HepG2 (cell line): ENCODE results near the gene BLOC1S1. TPM values are rescaled to one million over a fixed set of nuclear protein-coding genes. Genes with fewer than 3 reads are reported as not detected.

ENCODE experiments used
- CEBPB ChIP-seq: IDR thresholded peaks from 2 replicates; pipeline ENCODE4 v1.6.1; 2011; ENCODE audit warnings: low read depth, low read length, improper control_type of control experiment, borderline replicate concordance
- CHD2 ChIP-seq: IDR thresholded peaks from 2 replicates; pipeline ENCODE4 v1.6.1; 2011; ENCODE audit warnings: low read depth, low read length, improper control_type of control experiment
- CREB1 ChIP-seq, 2 experiments: fragments of 450-650 bp in 1 of 2; IDR thresholded peaks; 2 replicates each; pipeline ENCODE4 v1.6.1; 2016 to 2017; ENCODE audit warnings: control low read depth in 1 of 2, mild to moderate bottlenecking in 1 of 2, missing compliant biosample characterization in 1 of 2, missing genetic modification characterization in 1 of 2
- ERF ChIP-seq: IDR thresholded peaks from 2 replicates; pipeline ENCODE4 v1.6.1; 2018; ENCODE audit warnings: missing biosample characterization, missing genetic modification reagents
- FOXO4 ChIP-seq: sonication (generic); formaldehyde crosslinking; conservative IDR thresholded peaks from 2 replicates; pipeline ENCODE4 v1.8.1; 2023; ENCODE audit warnings: missing genetic modification reagents
- JUND ChIP-seq: sonication (generic); formaldehyde crosslinking; IDR thresholded peaks from 2 replicates; pipeline ENCODE4 v1.8.0; 2022; ENCODE audit warnings: mild to moderate bottlenecking, missing genetic modification reagents
- KLF13 ChIP-seq: sonication (generic); formaldehyde crosslinking; IDR thresholded peaks from 2 replicates; pipeline ENCODE4 v1.4.0; 2020; ENCODE audit warnings: mild to moderate bottlenecking, missing genetic modification reagents
- NCOA1 ChIP-seq: sonication (generic); formaldehyde crosslinking; IDR thresholded peaks from 2 replicates; pipeline ENCODE4 v1.9.0; 2021; ENCODE audit warnings: missing genetic modification reagents
- NFE2L1 ChIP-seq: sonication (generic); formaldehyde crosslinking; IDR thresholded peaks from 2 replicates; pipeline ENCODE4 v1.4.0; 2020; ENCODE audit warnings: missing genetic modification reagents, mild to moderate bottlenecking, borderline replicate concordance
- PATZ1 ChIP-seq: sonication (generic); formaldehyde crosslinking; IDR thresholded peaks from 2 replicates; pipeline ENCODE4 v1.4.0; 2020; ENCODE audit warnings: missing genetic modification reagents
- PHB2 ChIP-seq: fragments of 450-650 bp; IDR thresholded peaks from 2 replicates; pipeline ENCODE4 v1.6.1; 2018; ENCODE audit not compliant: partially characterized antibody
- RARA ChIP-seq: IDR thresholded peaks from 2 replicates; pipeline ENCODE4 v1.6.1; 2016; ENCODE audit warnings: missing genetic modification reagents, missing compliant biosample characterization
- RBAK ChIP-seq: sonication (generic); formaldehyde crosslinking; IDR thresholded peaks from 2 replicates; pipeline ENCODE4 v1.5.1; 2020; ENCODE audit warnings: mild to moderate bottlenecking, missing genetic modification reagents
- RFXAP ChIP-seq: sonication (generic); formaldehyde crosslinking; IDR thresholded peaks from 2 replicates; pipeline ENCODE4 v1.4.0; 2020; ENCODE audit warnings: missing genetic modification reagents, borderline replicate concordance
- SATB2 ChIP-seq: sonication (generic); formaldehyde crosslinking; IDR thresholded peaks from 2 replicates; pipeline ENCODE4 v1.5.0; 2020; ENCODE audit warnings: missing genetic modification reagents
- SIX1 ChIP-seq: sonication (generic); formaldehyde crosslinking; IDR thresholded peaks from 2 replicates; pipeline ENCODE4 v1.4.0; 2020; ENCODE audit warnings: missing genetic modification reagents, borderline replicate concordance
- SMARCE1 ChIP-seq: fragments of 450-650 bp; IDR thresholded peaks from 2 replicates; pipeline ENCODE4 v1.6.1; 2017; ENCODE audit warnings: borderline replicate concordance
- TFDP1 ChIP-seq: IDR thresholded peaks from 2 replicates; pipeline ENCODE4 v1.6.1; 2016; ENCODE audit warnings: missing compliant biosample characterization, missing genetic modification reagents, borderline replicate concordance
- TRIM24 ChIP-seq: sonication (generic); formaldehyde crosslinking; IDR thresholded peaks from 2 replicates; pipeline ENCODE4 v1.8.0; 2022; ENCODE audit warnings: mild to moderate bottlenecking, missing genetic modification reagents
- ZBTB49 ChIP-seq: sonication (generic); formaldehyde crosslinking; IDR thresholded peaks from 2 replicates; pipeline ENCODE4 v1.4.0; 2020; ENCODE audit warnings: missing genetic modification reagents, borderline replicate concordance
- ZNF234 ChIP-seq: sonication (generic); formaldehyde crosslinking; conservative IDR thresholded peaks from 2 replicates; pipeline ENCODE4 v1.5.1; 2020; ENCODE audit warnings: mild to moderate bottlenecking, missing genetic modification reagents
- ZNF33B ChIP-seq: sonication (generic); formaldehyde crosslinking; IDR thresholded peaks from 2 replicates; pipeline ENCODE4 v1.5.1; 2020; ENCODE audit warnings: mild to moderate bottlenecking, missing genetic modification reagents
- ZNF746 ChIP-seq: sonication (generic); formaldehyde crosslinking; IDR thresholded peaks from 2 replicates; pipeline ENCODE4 v1.8.0; 2022; ENCODE audit warnings: mild to moderate bottlenecking, missing genetic modification reagents
- polyA plus RNA-seq, 8 experiments: library from polyadenylated mRNA; depleted of rRNA in 3 of 8; stranded (reverse) in 7 of 8; unstranded in 1 of 8; fragments of >200 nt; fragmentation: Illumina TruSeq in 4 of 8; extraction: Trizol in 4 of 8; gene quantifications; 2 replicates each; pipeline versions ENCODE4 v1.2.1 to v1.2.3, GENCODE V29; 2011 to 2016; ENCODE audit warnings: low read depth in 4 of 8, missing spikeins in 1 of 8, mixed read lengths in 1 of 8; ENCODE audit not compliant: insufficient read depth in 1 of 8
- total RNA-seq, 5 experiments: library from RNA; depleted of rRNA; stranded (reverse); fragments of >200 nt; fragmentation: Illumina TruSeq; extraction: Trizol; gene quantifications; 2 replicates each; pipeline ENCODE4 v1.2.3, GENCODE V29; 2016; ENCODE audit warnings: low read depth in 1 of 5

Gene BLOC1S1
- total and polyA plus RNA-seq, 2 of the 13 experiments (the other 11 are each of a cell fraction or from before 2014, with no cell fraction given): 55.1 to 95.3 TPM

- TF ChIP-seq PATZ1 (peak; percentile 99), PHB2 (no peak), SIX1 (CRISPR knock-in tag) (no peak), RARA (CRISPR knock-in tag) (0 out of 2 replicates have a peak, but pooled peaks have one; percentile 29), RFXAP (no peak), KLF13 (CRISPR knock-in tag) (no peak), CEBPB (peak; percentile 40; the same call in 1 of the 2 replicates), CREB1 (IDR thresholded peaks at IDR 0.05) (no peak), CREB1 (CRISPR knock-in tag; IDR thresholded peaks at IDR 0.05) (peak; percentile 60; the same call in 1 of the 2 replicates), SMARCE1 (no peak), ZNF746 (CRISPR knock-in tag) (peak; percentile 85; the same call in 1 of the 2 replicates), RBAK (CRISPR knock-in tag) (no peak), JUND (CRISPR knock-in tag) (no peak), TFDP1 (CRISPR knock-in tag) (peak; percentile 93), NFE2L1 (CRISPR knock-in tag) (no peak), ZNF33B (CRISPR knock-in tag) (no peak), ERF (CRISPR knock-in tag) (peak; percentile 52; the same call in 1 of the 2 replicates), SATB2 (CRISPR knock-in tag) (no peak), TRIM24 (CRISPR knock-in tag) (no peak), FOXO4 (no peak), ZBTB49 (CRISPR knock-in tag) (no peak), NCOA1 (CRISPR knock-in tag) (0 out of 2 replicates have a peak, but pooled peaks have one; percentile 52), CHD2 (no peak), ZNF234 (no peak)
Measured at GRCh38 chr12:55715833-55716581, at the start of gene BLOC1S1 (continued).
